ENCODE results near the gene MMAA.

Gene MMAA

GRCh38 chr4:145697332-145697731 is 78.1 kb downstream of the MMAA start:
- in situ Hi-C loops (cut with HindIII; ENCODE audit: low sequenced_read_pairs) = no loop called here

DNA sequence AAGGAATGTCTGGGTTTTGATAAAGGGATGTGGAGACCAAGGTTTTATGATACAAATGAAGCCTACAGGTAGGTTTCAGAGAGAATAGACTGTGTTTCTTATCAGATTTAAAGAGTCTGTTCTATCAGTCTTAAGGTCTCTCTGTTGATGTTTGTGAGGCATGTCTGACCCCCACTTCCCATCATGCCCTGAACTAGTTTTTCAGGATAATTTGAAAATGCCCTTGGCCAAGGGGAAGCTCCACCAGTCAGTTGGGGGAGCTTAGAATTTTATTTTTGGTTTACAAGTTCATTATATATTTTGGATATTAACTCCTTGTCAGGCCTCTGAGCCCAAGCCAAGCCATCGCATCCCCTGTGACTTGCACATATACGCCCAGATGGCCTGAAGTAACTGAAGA is 79.3 kb downstream of the MMAA start:
- in situ Hi-C loops (cut with HindIII; ENCODE audit: low sequenced_read_pairs) = no loop called here

DNA sequence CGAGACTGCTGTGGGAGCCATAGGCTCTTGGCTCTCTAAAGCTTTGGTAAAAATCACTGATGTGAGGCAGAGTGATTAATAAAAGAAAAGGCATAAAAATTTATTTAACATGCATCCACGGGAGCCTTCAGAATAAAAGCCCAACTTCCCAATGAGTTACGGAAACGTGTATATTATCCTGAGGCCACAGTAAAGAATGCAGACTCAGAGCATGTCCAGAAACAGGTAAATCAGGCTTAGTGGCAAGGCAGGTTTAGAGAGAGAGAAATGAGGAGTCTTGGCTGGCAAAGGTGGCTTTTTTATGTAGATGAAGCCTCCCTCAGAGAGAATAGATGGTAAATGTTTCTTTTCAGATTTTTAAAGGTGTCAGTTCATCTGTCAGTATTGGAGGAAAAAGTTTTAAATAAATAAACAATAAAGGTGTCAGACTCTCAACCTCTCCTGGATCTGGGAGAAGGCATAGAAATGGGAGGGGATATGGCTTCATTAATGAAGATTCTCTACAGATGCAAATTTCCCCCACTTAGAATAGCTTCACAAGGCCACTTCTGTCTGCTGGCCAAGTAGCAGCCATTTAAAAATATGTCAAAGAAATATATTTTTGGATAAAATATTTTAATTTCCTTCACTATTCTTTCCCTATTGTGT is 84.8 kb downstream of the MMAA start:
- in situ Hi-C loops (cut with HindIII; ENCODE audit: low sequenced_read_pairs) = loop anchor here (10.0 kb wide), 1 partner anchor 49 kb away; no protein-coding TSS in a partner anchor

DNA sequence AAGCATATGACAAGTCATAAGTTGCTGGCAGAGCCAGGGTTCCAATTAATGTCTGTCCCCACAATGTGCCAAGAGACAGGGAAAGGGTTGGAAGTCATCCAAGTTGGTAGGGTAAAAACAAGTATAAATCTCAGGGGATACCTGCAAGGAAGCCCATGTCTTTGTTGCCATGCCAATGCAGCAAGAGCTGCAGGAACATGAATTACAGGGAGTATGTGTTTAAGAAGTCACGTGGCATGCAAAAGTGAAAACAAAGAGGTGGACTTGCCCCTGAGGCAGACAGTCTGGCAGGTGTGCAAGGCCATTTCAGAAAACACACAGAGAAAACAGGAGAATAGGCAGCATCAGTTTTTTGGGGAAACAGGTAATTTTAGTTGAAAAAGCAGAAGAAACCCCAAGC is 90.2 kb downstream of the MMAA start:
- in situ Hi-C loops (cut with HindIII; ENCODE audit: low sequenced_read_pairs) = loop anchor here (10.0 kb wide), 1 partner anchor 55 kb away; no protein-coding TSS in a partner anchor
